RWPE2 (cell line): ENCODE results near the gene ELFN1.
"Not testable (repeated sequence)": the region's sequence is repeated elsewhere in the genome, so short reads cannot be mapped to it uniquely, and the experiment has no call there.

Experiments used
- ATAC-seq: fragments of 200-7000 bp; cut with Tn5 transposase; 3 replicates; pipeline ENCODE4 v1.9.1; 2021; ENCODE audit warnings: low read depth
- DNase-seq: peaks from one replicate; pipeline ENCODE4 v3.0.0-alpha.2; 2020; ENCODE audit warnings: low spot score
- H3K27ac ChIP-seq: fragments of 450-650 bp; 2 replicates; pipeline ENCODE4 v1.5.1; 2017; ENCODE audit warnings: mild to moderate bottlenecking; ENCODE audit not compliant: poor library complexity, severe bottlenecking
- H3K27me3 ChIP-seq: fragments of 250-450 bp; sonication (Bioruptor Pico); 2 replicates; pipeline ENCODE4 v1.5.1; 2021; ENCODE audit warnings: mild to moderate bottlenecking, moderate library complexity; ENCODE audit not compliant: insufficient read depth, poor library complexity, severe bottlenecking
- H3K36me3 ChIP-seq: fragments of 250-450 bp; sonication (Bioruptor Pico); 2 replicates; pipeline ENCODE4 v1.5.1; 2020; ENCODE audit warnings: low read depth, mild to moderate bottlenecking, moderate library complexity
- H3K4me1 ChIP-seq: fragments of 250-450 bp; sonication (Bioruptor Pico); 2 replicates; pipeline ENCODE4 v1.5.1; 2021; ENCODE audit warnings: mild to moderate bottlenecking, moderate library complexity; ENCODE audit not compliant: insufficient read depth, poor library complexity, severe bottlenecking
- H3K4me3 ChIP-seq: fragments of 250-450 bp; sonication (Bioruptor Pico); 2 replicates; pipeline ENCODE4 v1.5.1; 2021; ENCODE audit warnings: mild to moderate bottlenecking, moderate library complexity; ENCODE audit not compliant: severe bottlenecking
- H3K9me3 ChIP-seq: fragments of 250-450 bp; sonication (Bioruptor Pico); 2 replicates; pipeline ENCODE4 v1.5.1; 2021; ENCODE audit warnings: mild to moderate bottlenecking, moderate library complexity; ENCODE audit not compliant: severe bottlenecking
- TF ChIP-seq, protein P1 (sequence below): fragments of 450-650 bp; IDR thresholded peaks from one replicate; pipeline ENCODE4 v1.5.1; 2017; ENCODE audit warnings: mild to moderate bottlenecking, moderate library complexity; ENCODE audit not compliant: poor library complexity, severe bottlenecking

Gene ELFN1

GRCh38 chr7:1762238-1762945 lies 92.3 kb downstream of the ELFN1 start:
- TF ChIP-seq, protein P1, sequence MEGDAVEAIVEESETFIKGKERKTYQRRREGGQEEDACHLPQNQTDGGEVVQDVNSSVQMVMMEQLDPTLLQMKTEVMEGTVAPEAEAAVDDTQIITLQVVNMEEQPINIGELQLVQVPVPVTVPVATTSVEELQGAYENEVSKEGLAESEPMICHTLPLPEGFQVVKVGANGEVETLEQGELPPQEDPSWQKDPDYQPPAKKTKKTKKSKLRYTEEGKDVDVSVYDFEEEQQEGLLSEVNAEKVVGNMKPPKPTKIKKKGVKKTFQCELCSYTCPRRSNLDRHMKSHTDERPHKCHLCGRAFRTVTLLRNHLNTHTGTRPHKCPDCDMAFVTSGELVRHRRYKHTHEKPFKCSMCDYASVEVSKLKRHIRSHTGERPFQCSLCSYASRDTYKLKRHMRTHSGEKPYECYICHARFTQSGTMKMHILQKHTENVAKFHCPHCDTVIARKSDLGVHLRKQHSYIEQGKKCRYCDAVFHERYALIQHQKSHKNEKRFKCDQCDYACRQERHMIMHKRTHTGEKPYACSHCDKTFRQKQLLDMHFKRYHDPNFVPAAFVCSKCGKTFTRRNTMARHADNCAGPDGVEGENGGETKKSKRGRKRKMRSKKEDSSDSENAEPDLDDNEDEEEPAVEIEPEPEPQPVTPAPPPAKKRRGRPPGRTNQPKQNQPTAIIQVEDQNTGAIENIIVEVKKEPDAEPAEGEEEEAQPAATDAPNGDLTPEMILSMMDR = no peak
- Histone ChIP-seq H3K36me3 (no peaks in the 10 kb centered on the region), H3K27ac (no peak overlapping the region), H3K27me3 (no peaks in the 10 kb centered on the region), H3K4me3 (no peak overlapping the region), H3K4me1 (no peaks in the 10 kb centered on the region), H3K9me3 (no peaks in the 10 kb centered on the region)
- DNase-seq (no peak), ATAC-seq (no peak)

DNA sequence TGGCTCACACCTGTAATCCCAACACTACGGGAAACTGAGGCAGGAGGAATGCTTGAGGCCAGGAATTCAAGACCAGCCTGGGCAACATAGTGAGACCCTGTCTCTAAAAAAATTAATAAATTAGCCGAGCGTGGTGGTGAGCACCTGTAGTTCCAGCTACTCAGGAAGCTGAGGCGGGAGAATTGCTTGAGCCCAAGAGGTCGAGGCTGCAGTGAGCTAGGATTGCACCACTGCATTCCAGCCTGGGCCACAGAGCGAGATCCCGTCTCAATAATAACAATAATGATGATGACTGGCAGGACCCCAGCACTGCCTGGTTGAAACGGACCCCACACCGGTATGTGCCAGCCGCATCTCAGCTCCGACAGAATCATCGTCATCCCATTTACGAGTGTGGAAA lies 93.0 kb downstream of the ELFN1 start:
- H3K4me1 ChIP-seq = no peaks in the 10 kb centered on the region
- H3K9me3 ChIP-seq = no peaks in the 10 kb centered on the region
- H3K27me3 ChIP-seq = no peaks in the 10 kb centered on the region
- DNase-seq = peak; percentile 13
- ATAC-seq = no peak
- H3K36me3 ChIP-seq = no peaks in the 10 kb centered on the region
- H3K4me3 ChIP-seq = no peak overlapping the region
- H3K27ac ChIP-seq = no peak overlapping the region
- TF ChIP-seq, protein P1 = no peak

GRCh38 chr7:1763911-1764310 lies 93.8 kb downstream of the ELFN1 start:
- ATAC-seq, H3K27me3 ChIP-seq, H3K27ac ChIP-seq, H3K36me3 ChIP-seq, H3K4me1 ChIP-seq, DNase-seq, H3K9me3 ChIP-seq, H3K4me3 ChIP-seq: not testable (repeated sequence)

DNA sequence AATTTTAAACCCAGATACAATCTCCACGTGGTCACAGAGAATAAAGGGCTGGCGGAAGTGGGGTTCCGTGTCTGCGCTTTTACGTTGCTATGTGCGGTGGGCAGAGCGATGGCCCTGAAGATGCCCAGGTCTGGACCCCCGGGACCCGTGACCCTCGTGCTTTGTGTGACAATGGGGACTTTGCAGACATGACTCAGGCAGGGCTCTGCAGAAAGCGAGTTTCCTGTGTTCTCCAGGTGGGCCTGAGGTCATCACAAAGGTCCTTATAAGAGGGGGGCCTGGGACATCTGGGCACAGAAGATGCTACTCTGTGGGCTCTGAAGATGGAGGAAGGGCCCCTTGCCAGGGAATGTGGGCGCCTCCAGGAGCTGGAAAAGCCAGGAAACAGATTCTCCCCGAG lies 95.3 kb downstream of the ELFN1 start:
- Histone ChIP-seq H3K27ac (no peak overlapping the region), H3K9me3 (no peaks in the 10 kb centered on the region), H3K4me3 (no peak overlapping the region), H3K4me1 (no peaks in the 10 kb centered on the region), H3K36me3 (no peaks in the 10 kb centered on the region), H3K27me3 (no peaks in the 10 kb centered on the region)
- TF ChIP-seq, protein P1 = no peak
- ATAC-seq = no peak
- peak; percentile 34 for DNase-seq

DNA sequence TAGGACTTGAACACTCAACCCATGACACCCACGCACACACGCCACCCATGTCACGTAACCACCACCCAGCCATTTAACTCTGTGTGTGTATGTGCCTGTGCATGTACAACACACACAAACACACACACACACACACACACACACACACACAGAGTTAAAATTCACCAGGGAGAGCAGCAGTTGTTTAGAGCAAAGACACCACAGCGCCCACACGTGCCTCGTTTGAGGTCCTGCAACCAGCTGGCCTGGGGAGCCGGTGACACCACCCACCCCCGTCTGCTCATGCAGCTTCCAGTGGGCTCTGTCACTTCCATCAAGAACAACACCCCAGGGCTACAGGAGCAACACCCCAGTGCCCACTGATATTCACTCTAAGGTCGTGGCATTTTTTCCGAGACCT lies 97.4 kb downstream of the ELFN1 start:
- Histone ChIP-seq H3K27me3 (no peaks in the 10 kb centered on the region), H3K27ac (no peak overlapping the region), H3K4me3 (no peak overlapping the region), H3K9me3 (no peaks in the 10 kb centered on the region), H3K4me1 (no peaks in the 10 kb centered on the region), H3K36me3 (no peaks in the 10 kb centered on the region)
- no peak for DNase-seq
- TF ChIP-seq, protein P1 = no peak
- no peak for ATAC-seq
